NCI-H460 (cell line): ENCODE results near the gene ZNF555. TPM values are rescaled to one million over a fixed set of nuclear protein-coding genes. Genes with fewer than 3 reads are reported as not detected.

Source experiments
- total RNA-seq: library from RNA; depleted of rRNA; stranded (reverse); fragments of >200 nt; shearing (Covaris generic); gene quantifications from 2 replicates; pipeline ENCODE4 v1.2.3, GENCODE V29; 2014; rRNA removed

The ZNF555 gene
- total RNA-seq, 1 experiment from 2014 or later: 3.1 TPM

Other genes starting within 250 kb of the ZNF555 start
- gene GNG7, start 138.8 kb upstream of the ZNF555 start, total RNA-seq: 0.40 TPM in 1 of 2 replicates, not detected in the other
- 0.54 and 1.0 TPM in 2 replicates for gene DIRAS1, start 120.1 kb upstream of the ZNF555 start, total RNA-seq
- gene SLC39A3, start 101.5 kb upstream of the ZNF555 start, total RNA-seq: 26.9 and 29.7 TPM in 2 replicates
- gene SGTA, start 58.2 kb upstream of the ZNF555 start, total RNA-seq: 42.3 and 42.5 TPM in 2 replicates
- gene THOP1, start 56.0 kb upstream of the ZNF555 start, total RNA-seq: 80.6 and 88.2 TPM in 2 replicates
- gene ZNF554, start 21.6 kb upstream of the ZNF555 start, total RNA-seq: 0.63 and 0.69 TPM in 2 replicates
- gene ZNF556, start 25.9 kb downstream of the ZNF555 start, total RNA-seq: 0.32 TPM in 1 of 2 replicates, not detected in the other
- gene ZNF57, start 59.5 kb downstream of the ZNF555 start, total RNA-seq: 2.5 and 4.2 TPM in 2 replicates
- gene ZNF77, start 103.5 kb downstream of the ZNF555 start, total RNA-seq: 4.6 TPM in 2 replicates
- 3.9 and 4.7 TPM in 2 replicates for gene TLE6, start 136.1 kb downstream of the ZNF555 start, total RNA-seq
- gene TLE2, start 187.8 kb downstream of the ZNF555 start, total RNA-seq: 1.9 and 2.1 TPM in 2 replicates
- gene TLE5, start 221.0 kb downstream of the ZNF555 start, total RNA-seq: 135 and 136 TPM in 2 replicates